Epidermal melanocyte (primary cell): ENCODE measurements around the gene FMC1.
"Not testable (repeated sequence)": the region's sequence is repeated elsewhere in the genome, so short reads cannot be mapped to it uniquely, and the experiment has no call there.

Experiments
- DNase-seq: peaks from one replicate; pipeline ENCODE4 v3.0.0; 2011; ENCODE audit warnings: low spot score; ENCODE audit not compliant: insufficient read length

Gene FMC1

GRCh38 chr7:139340037-139340807, 915 bp upstream of the FMC1 start:
- peak; percentile 91 for DNase-seq

DNA sequence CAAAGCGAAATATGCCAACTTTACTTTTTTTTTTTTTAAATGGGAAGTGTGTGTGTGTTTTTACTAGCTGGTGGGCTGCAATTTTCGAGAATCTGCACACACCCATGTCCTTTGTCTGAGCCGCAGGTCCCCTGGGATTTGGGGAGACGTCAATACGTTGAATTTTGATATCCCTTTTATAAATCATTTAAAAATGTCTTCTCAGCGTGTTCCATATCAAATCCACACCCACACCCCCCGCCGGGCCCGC, 404 bp upstream of the FMC1 start:
- DNase-seq = no peak

GRCh38 chr7:139341776-139342226, 664 bp downstream of the FMC1 start:
- peak; percentile 64 for DNase-seq

- DNase-seq = no peak
Observed at GRCh38 chr7:139345042-139345441, 3.9 kb downstream of the FMC1 start.

DNA sequence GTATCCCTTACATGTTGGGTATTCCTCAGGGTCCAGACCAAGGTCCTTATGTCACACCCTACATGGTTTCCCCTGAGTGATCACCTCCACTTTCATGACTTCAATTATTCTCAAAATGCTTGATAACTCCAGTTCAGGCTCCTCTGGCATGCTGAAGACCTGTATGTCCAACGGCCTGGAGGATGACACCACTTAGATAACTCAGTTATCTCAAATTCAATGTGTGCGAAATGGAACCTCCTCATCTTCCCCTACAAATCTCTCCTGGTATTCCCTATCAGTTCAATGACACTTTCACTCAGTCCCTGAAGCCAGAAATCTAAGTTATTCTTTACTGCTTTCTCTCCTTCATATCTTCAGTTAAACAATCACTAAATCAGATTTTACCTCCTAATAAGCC, 9.9 kb downstream of the FMC1 start:
- DNase-seq = no peak

DNA sequence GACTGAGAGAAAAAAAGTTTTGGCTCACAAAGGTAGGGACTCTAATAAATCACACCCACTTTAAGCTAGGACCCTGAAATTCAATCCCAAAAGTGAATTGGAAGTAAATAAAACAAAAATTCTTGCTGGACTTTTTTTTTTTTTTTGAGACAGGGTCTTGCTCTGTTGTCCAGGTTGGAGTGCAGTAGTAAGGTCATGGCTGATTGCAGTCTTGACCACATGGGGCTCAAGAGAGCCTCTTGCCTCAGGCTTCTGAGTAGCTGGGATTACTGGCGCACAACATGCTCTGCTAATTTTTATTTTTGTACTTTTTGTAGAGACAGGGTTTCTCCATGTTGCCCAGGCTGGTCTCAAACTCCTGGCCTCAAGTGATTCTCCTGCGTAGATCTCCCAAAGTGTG, 13.6 kb downstream of the FMC1 start:
- DNase-seq = no peak

DNA sequence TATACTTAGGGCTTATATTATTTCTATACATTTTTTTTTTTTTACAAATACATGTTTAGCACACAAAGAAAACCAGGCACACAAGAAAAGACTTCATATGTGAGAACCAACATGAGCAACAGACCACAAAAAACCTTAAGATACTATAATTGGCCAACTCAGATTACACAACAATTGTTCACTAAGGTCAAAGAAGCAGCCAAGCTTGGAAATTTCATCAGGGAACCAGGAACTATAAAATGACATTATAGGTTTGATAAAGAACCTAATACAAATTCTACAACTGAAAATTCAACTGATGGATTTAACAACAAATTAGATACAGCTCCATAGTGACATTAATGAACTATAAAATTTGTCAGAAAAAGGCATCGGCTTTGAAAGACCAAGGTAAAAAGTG, 14.2 kb downstream of the FMC1 start:
- DNase-seq = no peak

DNA sequence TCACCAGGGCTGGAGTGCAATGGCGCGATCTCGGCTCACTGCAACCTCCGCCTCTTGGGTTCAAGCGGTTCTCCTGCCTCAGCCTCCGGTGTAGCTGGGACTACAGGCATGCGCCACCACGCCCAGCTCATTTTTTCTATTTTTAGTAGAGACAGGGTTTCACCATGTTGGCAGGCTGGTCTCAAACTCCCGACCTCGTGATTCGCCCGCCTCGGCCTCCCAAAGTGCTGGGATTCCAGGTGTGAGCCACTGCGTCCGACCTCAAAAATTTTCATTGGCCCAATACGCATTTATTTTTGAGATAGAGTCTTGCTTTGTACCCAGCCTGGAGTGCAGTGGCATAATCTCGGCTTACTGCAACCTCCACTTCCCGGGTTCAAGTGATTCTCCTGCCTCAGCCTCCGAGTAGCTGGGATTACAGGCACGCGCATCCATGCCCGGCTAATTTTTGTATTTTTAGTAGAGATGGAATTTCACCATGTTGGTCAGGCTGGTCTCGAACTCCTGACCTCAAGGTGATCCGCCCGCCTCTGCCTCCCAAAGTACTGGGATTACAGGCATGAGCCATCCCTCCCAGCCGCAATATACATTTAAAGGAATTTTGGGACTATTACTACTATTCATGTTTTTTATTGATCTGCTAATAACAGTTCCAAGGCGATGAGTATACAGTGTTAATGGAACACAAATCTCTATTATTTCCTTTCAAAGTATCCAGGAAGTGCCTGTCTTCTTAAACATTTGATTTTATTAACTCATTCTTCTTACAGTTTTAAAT, 16.8 kb downstream of the FMC1 start:
- not testable (repeated sequence) for DNase-seq

GRCh38 chr7:139358541-139359365, 17.6 kb downstream of the FMC1 start:
- DNase-seq = no peak

DNA sequence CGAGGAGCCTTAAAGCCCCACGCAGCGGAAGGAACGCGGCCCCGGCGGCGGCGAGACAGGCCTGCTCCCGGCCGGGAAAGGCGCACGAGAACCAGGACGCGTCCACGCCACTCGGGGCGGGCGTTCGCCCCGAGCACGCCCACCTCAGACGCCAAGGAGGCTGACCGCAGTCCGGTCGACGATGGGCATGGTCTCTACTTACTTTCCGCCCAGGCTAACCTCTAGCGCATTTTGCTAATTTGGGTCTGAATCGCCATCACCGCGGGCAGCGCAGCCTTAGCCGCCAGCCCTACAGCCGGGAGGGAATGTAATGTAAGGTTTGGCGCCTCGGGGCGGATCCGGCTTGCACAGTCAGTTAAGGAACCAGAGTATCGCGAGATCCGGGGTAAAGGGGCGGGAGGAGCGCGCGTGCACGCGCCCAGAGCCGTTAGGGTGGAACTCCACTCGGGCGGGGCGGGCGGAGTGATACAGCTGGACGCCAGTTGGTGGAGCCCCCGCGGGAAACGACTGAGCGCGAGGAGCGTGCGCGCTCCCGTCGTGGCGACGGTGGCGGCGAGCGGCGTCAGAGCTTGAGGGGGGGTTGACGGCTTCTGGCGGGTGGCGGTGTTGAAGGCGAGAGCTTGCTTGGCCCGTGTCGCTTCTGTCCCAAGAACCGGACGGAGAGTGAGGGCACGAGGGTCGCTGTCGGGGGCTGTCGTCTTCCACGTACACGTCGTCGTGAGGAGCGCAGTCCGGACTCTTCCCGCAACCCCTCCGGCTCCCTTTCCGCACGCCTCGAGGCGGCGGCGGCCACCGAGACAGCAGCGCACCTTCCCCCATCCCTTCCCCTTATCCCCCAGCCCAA, 18.5 kb downstream of the FMC1 start, which contains the start of gene LUC7L2:
Gene LUC7L2, plus strand, starts transcription at position 529 of the 844 bp plus-strand sequence. CDS start 368 bp downstream, outside the sequence.
- DNase-seq = peak; percentile 79

GRCh38 chr7:139360210-139360947, 19.2 kb downstream of the FMC1 start:
- DNase-seq = peak; percentile 81

DNA sequence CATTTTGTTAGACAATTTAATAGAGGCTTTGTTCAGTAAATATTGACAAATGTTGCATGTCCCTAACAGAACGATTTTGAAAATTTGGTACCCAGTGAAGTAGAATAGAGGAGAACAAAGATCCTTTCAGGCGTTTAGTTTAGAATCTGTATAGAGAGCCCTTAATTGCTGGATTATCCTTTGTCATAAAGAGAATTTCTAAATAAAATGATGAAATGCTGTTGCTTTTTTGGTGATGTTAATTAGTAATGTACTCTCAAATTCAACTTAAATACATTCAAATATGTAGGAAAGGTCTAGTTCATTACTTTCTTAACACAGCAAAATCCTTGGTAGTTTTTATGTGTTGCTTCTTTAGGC, 19.8 kb downstream of the FMC1 start:
- no peak for DNase-seq

- DNase-seq = no peak
Observed at GRCh38 chr7:139361523-139361922, 20.4 kb downstream of the FMC1 start.

GRCh38 chr7:139362302-139362701, 21.2 kb downstream of the FMC1 start:
- DNase-seq = no peak

DNA sequence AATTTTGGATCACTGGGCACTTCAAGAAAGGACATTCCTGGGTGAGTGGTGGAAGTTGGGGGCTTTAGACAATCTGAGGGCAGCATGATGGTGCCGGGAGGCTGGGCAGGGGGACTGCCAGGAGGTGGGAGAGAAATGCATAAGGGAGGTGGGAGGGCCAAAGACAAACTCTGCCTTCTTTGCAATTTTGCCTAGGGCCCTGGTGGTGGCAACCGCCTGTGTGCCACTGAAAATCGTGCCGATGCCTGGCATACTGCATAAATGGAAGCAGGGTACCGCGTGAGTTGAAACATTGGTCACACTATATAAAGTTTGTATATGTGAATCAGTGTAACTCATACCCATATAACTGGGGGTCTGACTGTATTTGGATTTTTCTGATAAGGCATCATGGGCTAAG, 21.8 kb downstream of the FMC1 start:
- no peak for DNase-seq

- DNase-seq = no peak
Observed at GRCh38 chr7:139365336-139365735, 24.2 kb downstream of the FMC1 start.

GRCh38 chr7:139366400-139366799, 25.3 kb downstream of the FMC1 start:
- DNase-seq = no peak

- DNase-seq = no peak
Observed at GRCh38 chr7:139367438-139368155, 26.5 kb downstream of the FMC1 start.

- DNase-seq = no peak
Observed at GRCh38 chr7:139370301-139370942, 29.3 kb downstream of the FMC1 start.
